Endothelial cell of umbilical vein (primary cell): ENCODE data around the gene TEC. TPM values are rescaled to one million over a fixed set of nuclear protein-coding genes. Genes with fewer than 3 reads are reported as not detected.

ENCODE experiments used
- BruUV-seq: library from RNA; stranded (reverse); fragments of 400-500 nt; replicated peaks from 2 replicates; lab custom pipeline; 2021; lab: Mats Ljungman, UMichigan
- CTCF ChIA-PET: fragments of 300-600, 350-600 bp; sonication (Branson Sonifier 250); formaldehyde crosslinking; loops from one replicate; lab custom pipeline; 2021; ENCODE audit warnings: antibody characterized with exemption, inconsistent platforms; lab: Charles Lee
- POLR2A ChIA-PET: fragments of 300-600, 350-600 bp; sonication (Branson Sonifier 250); formaldehyde crosslinking; loops from one replicate; lab custom pipeline; 2021; ENCODE audit warnings: antibody characterized with exemption, inconsistent platforms; lab: Charles Lee
- DNase-seq: peaks from one replicate; pipeline ENCODE4 v3.0.0-alpha.2; 2011; ENCODE audit warnings: low read depth, low spot score
- FAIRE-seq: peaks from 2 replicates; lab custom pipeline; 2011; peaks lifted over from hg19 to GRCh38; lab: Jason Lieb, UNC
- H2AFZ ChIP-seq: 2 replicates; pipeline ENCODE4 v1.6.0; 2012; ENCODE audit warnings: low read depth, low read length, control low read depth, inconsistent platforms
- H3K27ac ChIP-seq: 2 replicates; pipeline ENCODE4 v1.5.1; 2011; ENCODE audit warnings: low read depth, mild to moderate bottlenecking, control low read depth, low read length, moderate library complexity; ENCODE audit not compliant: insufficient read depth
- H3K27me3 ChIP-seq, 2 experiments: 2 replicates each; pipeline versions ENCODE4 v1.6.0 to v1.6.1; 2011; ENCODE audit warnings: low read length in 2 of 2, mixed read lengths in 1 of 2; ENCODE audit not compliant: control insufficient read depth in 2 of 2, insufficient read depth in 2 of 2
- H3K36me3 ChIP-seq, 2 experiments: 2 replicates in 1 of 2; 3 replicates in 1 of 2; pipeline ENCODE4 v1.5.1; 2011; ENCODE audit warnings: low read length in 2 of 2, mild to moderate bottlenecking in 1 of 2, moderate library complexity in 1 of 2; ENCODE audit not compliant: control insufficient read depth in 2 of 2, insufficient read depth in 2 of 2; ENCODE audit errors: extremely low read depth in 1 of 2
- H3K4me1 ChIP-seq: 3 replicates; pipeline ENCODE4 v1.5.1; 2011; ENCODE audit warnings: mild to moderate bottlenecking, low read length; ENCODE audit not compliant: control insufficient read depth, insufficient read depth; ENCODE audit errors: extremely low read depth
- H3K4me2 ChIP-seq: 2 replicates; pipeline ENCODE4 v1.6.1; 2011; ENCODE audit warnings: low read length, control low read depth, mixed read lengths; ENCODE audit not compliant: insufficient read depth
- H3K4me3 ChIP-seq, 3 experiments: fragments of 200-600 bp in 1 of 3; sonication (generic), shearing (Covaris generic) in 1 of 3; replicated peaks in 1 of 3; 2 replicates each; pipeline ENCODE4 v1.5.1; 2011 to 2016; ENCODE audit warnings: control low read depth in 3 of 3, low read length in 3 of 3, mild to moderate bottlenecking in 2 of 3, inconsistent platforms in 1 of 3, low read depth in 1 of 3, moderate library complexity in 1 of 3; ENCODE audit not compliant: insufficient read depth in 1 of 3
- H3K79me2 ChIP-seq: 2 replicates; pipeline ENCODE4 v1.6.0; 2012; ENCODE audit warnings: low read length, inconsistent platforms; ENCODE audit not compliant: control insufficient read depth, insufficient read depth
- H3K9ac ChIP-seq: replicated peaks from 2 replicates; pipeline ENCODE3; 2011; ENCODE audit warnings: low read length, control low read depth; ENCODE audit not compliant: insufficient read depth; ENCODE audit errors: extremely low read depth
- H3K9me1 ChIP-seq: replicated peaks from 3 replicates; pipeline ENCODE4 v1.6.0; 2011; ENCODE audit warnings: mild to moderate bottlenecking, low read length; ENCODE audit not compliant: control insufficient read depth, insufficient read depth; ENCODE audit errors: extremely low read depth
- H3K9me3 ChIP-seq: replicated peaks from 2 replicates; pipeline ENCODE4 v1.5.1; 2012; ENCODE audit warnings: low read length, inconsistent platforms; ENCODE audit not compliant: control insufficient read depth, insufficient read depth
- H4K20me1 ChIP-seq: replicated peaks from 2 replicates; pipeline ENCODE3; 2011; ENCODE audit warnings: mild to moderate bottlenecking, low read length; ENCODE audit not compliant: control insufficient read depth, insufficient read depth; ENCODE audit errors: extremely low read depth
- CTCF ChIP-seq, 2 donors: IDR thresholded peaks; 1 replicate in 1 of 2; 2 replicates in 1 of 2; pipeline ENCODE4 v1.5.1; 2011; ENCODE audit warnings: low read length in 2 of 2, mild to moderate bottlenecking in 2 of 2, moderate library complexity in 2 of 2, control low read depth in 1 of 2, inconsistent platforms in 1 of 2, low read depth in 1 of 2; ENCODE audit not compliant: insufficient read depth in 1 of 2; ENCODE audit errors: extremely low read depth in 1 of 2
- EZH2 ChIP-seq: IDR thresholded peaks from 2 replicates; pipeline ENCODE4 v1.6.1; 2012; ENCODE audit warnings: borderline replicate concordance, low read depth, mild to moderate bottlenecking, moderate library complexity, low read length, inconsistent platforms; ENCODE audit not compliant: severe bottlenecking
- FOS ChIP-seq: IDR thresholded peaks from 2 replicates; pipeline ENCODE4 v1.6.1; 2011; ENCODE audit warnings: mild to moderate bottlenecking, low read length, moderate library complexity, borderline replicate concordance; ENCODE audit not compliant: insufficient read depth
- GATA2 ChIP-seq: IDR thresholded peaks from 2 replicates; pipeline ENCODE4 v1.7.0; 2011; ENCODE audit warnings: low read depth, mild to moderate bottlenecking, moderate library complexity, mixed read lengths, low read length; ENCODE audit not compliant: insufficient read length, insufficient read depth
- JUN ChIP-seq: IDR thresholded peaks from 2 replicates; pipeline ENCODE4 v1.6.1; 2011; ENCODE audit warnings: borderline replicate concordance, low read depth; ENCODE audit not compliant: insufficient read length, insufficient read depth
- MAX ChIP-seq: IDR thresholded peaks from 2 replicates; pipeline ENCODE4 v1.6.1; 2011; ENCODE audit not compliant: insufficient read depth, insufficient read length
- MYC ChIP-seq: IDR thresholded peaks from one replicate; pipeline ENCODE4 v1.6.1; 2011; ENCODE audit warnings: mild to moderate bottlenecking, low read depth, low read length
- POLR2A ChIP-seq: IDR thresholded peaks from 2 replicates; pipeline ENCODE4 v1.6.1; 2012; ENCODE audit warnings: low read depth, mild to moderate bottlenecking, control low read depth, low read length
- POLR2AphosphoS5 ChIP-seq: IDR thresholded peaks from 2 replicates; pipeline ENCODE4 v1.6.1; 2012; ENCODE audit warnings: low read depth, mild to moderate bottlenecking, control low read depth, low read length, moderate library complexity; ENCODE audit not compliant: insufficient read depth
- dilution Hi-C: fragments of 300-500 bp; cut with MboI; formaldehyde crosslinking; loops from one replicate; pipeline ENCODE4 v1.15.0; 2019; ENCODE audit warnings: low sequenced_read_pairs; ENCODE audit not compliant: extremely low pct_ligation_motif_present
- intact Hi-C: fragments of 100-400 bp; cut with micrococcal nuclease; formaldehyde crosslinking; loops from one replicate; pipeline ENCODE4 v1.10.0; 2022
- polyA plus RNA-seq, 4 experiments: library from polyadenylated mRNA; depleted of rRNA in 3 of 4; stranded (reverse) in 3 of 4; unstranded in 1 of 4; fragments of >200 nt; gene quantifications; 2 replicates each; pipeline versions ENCODE4 v1.2.1 to v1.2.3, GENCODE V29; 2011 to 2012; ENCODE audit warnings: missing spikeins in 1 of 4
- total RNA-seq: library from RNA; stranded (reverse); gene quantifications from 2 replicates; pipeline ENCODE4 v1.2.3, GENCODE V29; 2021

TEC gene
- total and polyA plus RNA-seq, 2 donors (not counting 3 experiments of a cell fraction or from before 2014, with no cell fraction given), result 0.08 to 0.86 TPM

- dilution Hi-C loops (no loop called here), intact Hi-C loops (loop anchor here (2.0 kb wide), 1 partner anchor 27 kb away; no protein-coding TSS in a partner anchor)
- no peaks in the 10 kb centered on the region for H3K79me2 ChIP-seq
- peaks cover 3 to 7% of the 10 kb centered on the region in 2 experiments for H3K27me3 ChIP-seq
- FAIRE-seq (no peak), DNase-seq (no peak)
- ChIA-PET CTCF (no interaction called here), POLR2A (no interaction called here)
- H4K20me1 ChIP-seq, result no peaks in the 10 kb centered on the region
- no peak overlapping the region for H3K27ac ChIP-seq
- no peak overlapping the region for H2AFZ ChIP-seq
- peaks cover 5% of the 10 kb centered on the region for H3K4me1 ChIP-seq
- no peak overlapping the region for H3K9ac ChIP-seq
- no TSS peak for BruUV-seq
- H3K9me3 ChIP-seq, result no peaks in the 10 kb centered on the region
- no peaks in the 10 kb centered on the region for H3K9me1 ChIP-seq
- H3K36me3 ChIP-seq, result no peaks in the 10 kb centered on the region
- H3K4me2 ChIP-seq, result no peak overlapping the region
- TF ChIP-seq GATA2, result no peak
- no peak for TF ChIP-seq CTCF (IDR thresholded peaks at IDR 0.05; ENCODE audit: extremely low read depth in 1 of 2, insufficient read depth in 1 of 2, low read depth in 1 of 2, low read length in 2 of 2)
- TF ChIP-seq MAX, result no peak
- no peak for TF ChIP-seq POLR2A
- no peak overlapping the region for H3K4me3 ChIP-seq
Observed at GRCh38 chr4:48195853-48196252, 73.8 kb downstream of the TEC start.

- Histone ChIP-seq H3K79me2 (no peaks in the 10 kb centered on the region), H3K9me3 (no peaks in the 10 kb centered on the region), H3K27ac (no peak overlapping the region), H3K4me3 (no peak overlapping the region), H3K36me3 (no peaks in the 10 kb centered on the region), H3K27me3 (peaks cover 3 to 5% of the 10 kb centered on the region in 2 experiments), H3K4me2 (peak overlapping the region; percentile 31), H2AFZ (no peak overlapping the region), H3K4me1 (peaks cover 5% of the 10 kb centered on the region), H4K20me1 (no peaks in the 10 kb centered on the region), H3K9ac (no peak overlapping the region), H3K9me1 (no peaks in the 10 kb centered on the region)
- POLR2A ChIA-PET, result no interaction called here
- CTCF ChIA-PET, result no interaction called here
- intact Hi-C loops (loop anchor here (2.0 kb wide), 1 partner anchor 27 kb away; no protein-coding TSS in a partner anchor), dilution Hi-C loops (no loop called here)
- DNase-seq (peak; percentile 72), FAIRE-seq (peak; percentile 66)
- TF ChIP-seq MYC (no peak), POLR2A (no peak), EZH2 (no peak), POLR2AphosphoS5 (no peak), MAX (no peak), GATA2 (no peak), FOS (no peak), JUN (no peak), CTCF (IDR thresholded peaks at IDR 0.05; ENCODE audit: extremely low read depth in 1 of 2, insufficient read depth in 1 of 2, low read depth in 1 of 2, low read length in 2 of 2) (no peak)
- no TSS peak for BruUV-seq
Observed at GRCh38 chr4:48195374-48195773, 74.3 kb downstream of the TEC start.
